GM12878 (cell line): Measurements from ENCODE around the gene TIPARP. TPM values are rescaled to one million over a fixed set of nuclear protein-coding genes. Genes with fewer than 3 reads are reported as not detected.

Source experiments
- ATF3 ChIP-seq: IDR thresholded peaks from 2 replicates; pipeline ENCODE4 v1.6.1; 2011; ENCODE audit warnings: low read depth, mild to moderate bottlenecking, low read length, moderate library complexity, borderline replicate concordance; ENCODE audit errors: extremely low read depth
- ATF7 ChIP-seq: fragments of 450-650 bp; IDR thresholded peaks from 2 replicates; pipeline ENCODE4 v1.6.1; 2016; ENCODE audit warnings: low read depth, mild to moderate bottlenecking
- CREM ChIP-seq: IDR thresholded peaks from 2 replicates; pipeline ENCODE4 v1.6.1; 2014; ENCODE audit warnings: antibody characterized with exemption, low read depth
- ESRRA ChIP-seq: IDR thresholded peaks from 2 replicates; pipeline ENCODE4 v1.6.1; 2012; ENCODE audit warnings: mild to moderate bottlenecking, low read length, improper control_type of control experiment
- FOXM1 ChIP-seq: IDR thresholded peaks from 2 replicates; pipeline ENCODE4 v1.6.1; 2012; ENCODE audit warnings: low read depth, mild to moderate bottlenecking, inconsistent platforms, low read length, moderate library complexity
- GABPA ChIP-seq: IDR thresholded peaks from 2 replicates; pipeline ENCODE4 v1.6.1; 2014; ENCODE audit warnings: antibody characterized with exemption, low read depth, mild to moderate bottlenecking, inconsistent platforms
- GATAD2B ChIP-seq: fragments of 450-650 bp; conservative IDR thresholded peaks from 2 replicates; pipeline ENCODE4 v1.6.1; 2017; ENCODE audit warnings: low read depth, mild to moderate bottlenecking, moderate library complexity
- IKZF2 ChIP-seq, 2 experiments: fragments of 450-650 bp; IDR thresholded peaks; 2 replicates each; pipeline ENCODE4 v1.6.1; 2017; ENCODE audit warnings: mild to moderate bottlenecking in 2 of 2, moderate library complexity in 2 of 2
- JUNB ChIP-seq: IDR thresholded peaks from 2 replicates; pipeline ENCODE4 v1.6.1; 2016; ENCODE audit warnings: antibody characterized with exemption, mild to moderate bottlenecking
- LARP7 ChIP-seq: fragments of 450-650 bp; IDR thresholded peaks from 2 replicates; pipeline ENCODE4 v1.6.1; 2017; ENCODE audit warnings: mild to moderate bottlenecking
- MEF2B ChIP-seq: fragments of 450-650 bp; IDR thresholded peaks from 2 replicates; pipeline ENCODE4 v1.6.1; 2018; ENCODE audit warnings: mild to moderate bottlenecking, moderate library complexity; ENCODE audit not compliant: partially characterized antibody, poor library complexity, severe bottlenecking
- NFIC ChIP-seq: IDR thresholded peaks from 2 replicates; pipeline ENCODE4 v1.6.1; 2012; ENCODE audit warnings: low read depth, mild to moderate bottlenecking, inconsistent platforms, low read length, moderate library complexity
- SKIL ChIP-seq: fragments of 450-650 bp; IDR thresholded peaks from 2 replicates; pipeline ENCODE4 v1.6.1; 2017; ENCODE audit warnings: mild to moderate bottlenecking, low read depth, inconsistent platforms; ENCODE audit not compliant: poor library complexity, severe bottlenecking
- SPI1 ChIP-seq: IDR thresholded peaks from 2 replicates; pipeline ENCODE4 v1.6.1; 2011; ENCODE audit warnings: low read depth, mild to moderate bottlenecking, low read length, moderate library complexity, borderline replicate concordance; ENCODE audit not compliant: insufficient read depth
- TBL1XR1 ChIP-seq: IDR thresholded peaks from 2 replicates; pipeline ENCODE4 v1.6.1; 2012; ENCODE audit warnings: low read depth, low read length, improper control_type of control experiment
- ZBTB4 ChIP-seq: fragments of 450-650 bp; formaldehyde crosslinking; IDR thresholded peaks from 2 replicates; pipeline ENCODE4 v1.4.0; 2022; ENCODE audit warnings: mild to moderate bottlenecking, moderate library complexity
- ZBTB40 ChIP-seq: fragments of 450-650 bp; IDR thresholded peaks from 2 replicates; pipeline ENCODE4 v1.6.1; 2016; ENCODE audit warnings: mild to moderate bottlenecking, moderate library complexity, borderline replicate concordance
- ZNF217 ChIP-seq: fragments of 450-650 bp; IDR thresholded peaks from 2 replicates; pipeline ENCODE4 v1.6.1; 2017; ENCODE audit warnings: antibody characterized with exemption, mild to moderate bottlenecking
- polyA plus RNA-seq, 11 experiments: library from polyadenylated mRNA; depleted of rRNA in 4 of 11; unstranded in 6 of 11; stranded (reverse) in 5 of 11; fragments of >200 nt; fragmentation: Nextera tagmentation in 4 of 11; fragmentation: Illumina TruSeq in 1 of 11; extraction: Ambion mirVana in 4 of 11; extraction: Trizol in 1 of 11; gene quantifications; 1 replicate in 1 of 11; 2 replicates in 10 of 11; pipeline versions ENCODE4 v1.2.1 to v1.2.3, GENCODE V29; 2011 to 2016; ENCODE audit warnings: inconsistent platforms in 2 of 11, missing spikeins in 2 of 11, low read depth in 1 of 11
- total RNA-seq, 4 experiments: library from RNA; depleted of rRNA in 3 of 4; stranded (reverse); fragments of >200 nt in 3 of 4; fragmentation: Illumina TruSeq in 1 of 4; extraction: Trizol in 1 of 4; gene quantifications; 2 replicates each; pipeline versions ENCODE4 v1.2.1 to v1.2.3, GENCODE V29; 2013 to 2021

The TIPARP gene
- total and polyA plus RNA-seq, 10 of the 15 experiments (the other 5 are each of a cell fraction or from before 2014, with no cell fraction given), result 3.2 to 21.5 (median 12.0) TPM

GRCh38 chr3:156655819-156656550 is 18.4 kb upstream of the TIPARP start (continued):
- peak; percentile 73; the same call in 1 of the 2 replicates for TF ChIP-seq ZBTB40
- no peak; the same call in 1 of the 2 replicates for TF ChIP-seq GATAD2B
- TF ChIP-seq FOXM1, result peak; percentile 61; the same call in 1 of the 2 replicates
- peak; percentile 81 for TF ChIP-seq MEF2B
- peak; percentile 24; the same call in 1 of the 2 replicates for TF ChIP-seq CREM
- TF ChIP-seq GABPA, result no peak
- no peak for TF ChIP-seq ESRRA
- TF ChIP-seq JUNB, result peak; percentile 59
- TF ChIP-seq ZNF217, result peak; percentile 29; the same call in 1 of the 2 replicates
- peak; percentile 78; the same call in 1 of the 2 replicates for TF ChIP-seq TBL1XR1
- peak; percentile 80; the same call in 1 of the 2 replicates for TF ChIP-seq NFIC
- no peak for TF ChIP-seq ATF3
- TF ChIP-seq ZBTB4 (CRISPR knock-in tag), result no peak
- no peak for TF ChIP-seq SPI1
- no peak for TF ChIP-seq LARP7
- TF ChIP-seq ATF7, result peak; percentile 71; the same call in 1 of the 2 replicates
- peak; percentile 89 for TF ChIP-seq SKIL
- peak; percentile 46; a peak in 2 of 4 replicates for TF ChIP-seq IKZF2 (IDR thresholded peaks at IDR 0.05)
